Lower leg skin (tissue), 4 donors: ENCODE data around the gene FKBP6. TPM values are rescaled to one million over a fixed set of nuclear protein-coding genes. Genes with fewer than 3 reads are reported as not detected.
"Not testable (repeated sequence)": the region's sequence is repeated elsewhere in the genome, so short reads cannot be mapped to it uniquely, and the experiment has no call there.

Experiments used
- DNase-seq, 2 donors: peaks; one replicate each; pipeline ENCODE4 v3.0.0-alpha.2; 2019; ENCODE audit warnings: low spot score in 2 of 2
- H3K4me3 ChIP-seq: fragments of 200-600 bp; sonication (generic); 2 replicates; pipeline ENCODE4 v1.5.1; 2017; ENCODE audit warnings: mild to moderate bottlenecking, low read depth; ENCODE audit not compliant: poor library complexity, severe bottlenecking
- CTCF ChIP-seq, 3 donors: fragments of 450-650 bp; IDR thresholded peaks; one replicate each; pipeline ENCODE4 v1.5.1; 2016; ENCODE audit warnings: antibody characterized with exemption in 3 of 3, mild to moderate bottlenecking in 3 of 3, moderate library complexity in 2 of 3
- POLR2A ChIP-seq, 2 donors: fragments of 450-650 bp; IDR thresholded peaks; one replicate each; pipeline ENCODE4 v1.6.1; 2016 to 2017; ENCODE audit warnings: antibody characterized with exemption in 2 of 2, mild to moderate bottlenecking in 1 of 2, moderate library complexity in 1 of 2
- WGBS, 2 donors: methylation state at CpG; one replicate each; pipeline ENCODE4 v1.1.5; 2018; 5-methylcytosine and 5-hydroxymethylcytosine counted together
- intact Hi-C: fragments of 100-400 bp; cut with DNase I; formaldehyde crosslinking; loops from one replicate; pipeline ENCODE4 v1.15.0; 2023; ENCODE audit warnings: low total_unique reads
- total RNA-seq, 4 donors: library from RNA; depleted of rRNA; stranded (reverse); fragments of >200 nt; gene quantifications; one replicate each; pipeline ENCODE4 v1.1.0, GENCODE V29; 2016

Gene FKBP6
- total RNA-seq, 4 donors from 2014 or later: 0.15 TPM; not detected in 3

- no peak for DNase-seq
- intact Hi-C loops: no loop called here
- H3K4me3 ChIP-seq: no peak overlapping the region
- 79% methylated on average over 5 of the region's 5 CpGs for WGBS, 2 donors
- TF ChIP-seq CTCF (IDR thresholded peaks at IDR 0.05) (no peak), POLR2A (IDR thresholded peaks at IDR 0.05) (no peak)
Measured at GRCh38 chr7:73314271-73314670, 13.7 kb upstream of the FKBP6 start.

- TF ChIP-seq CTCF (IDR thresholded peaks at IDR 0.05): no peak
- no peak for TF ChIP-seq POLR2A (IDR thresholded peaks at IDR 0.05)
- intact Hi-C loops: no loop called here
- no peak for DNase-seq
- H3K4me3 ChIP-seq: no peak overlapping the region
- 88 to 90% methylated on average over 9 of the region's 9 CpGs for WGBS, 2 donors
Measured at GRCh38 chr7:73316521-73316920, 11.4 kb upstream of the FKBP6 start.

- WGBS, 2 donors: 80 to 81% methylated on average over 4 to 18 of the region's 18 CpGs
- intact Hi-C loops: not testable (repeated sequence)
Measured at GRCh38 chr7:73318656-73319204, 9.2 kb upstream of the FKBP6 start.

GRCh38 chr7:73319541-73319940, 8.4 kb upstream of the FKBP6 start:
- WGBS, 2 donors: 69 to 78% methylated on average over 7 to 9 of the region's 9 CpGs
- DNase-seq, H3K4me3 ChIP-seq, intact Hi-C loops: not testable (repeated sequence)

More at GRCh38 chr7:73318656-73319204, 9.2 kb upstream of the FKBP6 start:
- not testable (repeated sequence) for DNase-seq, H3K4me3 ChIP-seq

- WGBS, 2 donors: 73 to 84% methylated on average over 8 to 9 of the region's 9 CpGs
- H3K4me3 ChIP-seq, intact Hi-C loops, DNase-seq: not testable (repeated sequence)
Measured at GRCh38 chr7:73320009-73320408, 8.0 kb upstream of the FKBP6 start.

GRCh38 chr7:73323434-73324080, 4.4 kb upstream of the FKBP6 start:
- intact Hi-C loops, H3K4me3 ChIP-seq, DNase-seq: not testable (repeated sequence)
- 77 to 78% methylated on average over 5 of the region's 5 CpGs for WGBS, 2 donors

- H3K4me3 ChIP-seq, intact Hi-C loops: not testable (repeated sequence)
- peak in 1 of 2 donors; percentile 20 for DNase-seq
- 25% methylated on average over 12 to 29 of the region's 31 CpGs for WGBS, 2 donors
Measured at GRCh38 chr7:73324081-73324845, 3.7 kb upstream of the FKBP6 start.

GRCh38 chr7:73325424-73325823, 2.5 kb upstream of the FKBP6 start:
- intact Hi-C loops, H3K4me3 ChIP-seq, DNase-seq: not testable (repeated sequence)
- 87 to 95% methylated on average over 5 to 6 of the region's 6 CpGs for WGBS, 2 donors

- 77 to 94% methylated on average over 10 to 13 of the region's 13 CpGs for WGBS, 2 donors
- DNase-seq, H3K4me3 ChIP-seq, intact Hi-C loops: not testable (repeated sequence)
Measured at GRCh38 chr7:73327449-73327848, 512 bp upstream of the FKBP6 start.
